IMR-90 (cell line): ENCODE data around the gene STAT5B. TPM values are rescaled to one million over a fixed set of nuclear protein-coding genes. Genes with fewer than 3 reads are reported as not detected.

Experiments used
- ATAC-seq: fragments of 200-7000 bp; cut with Tn5 transposase; 2 replicates; pipeline ENCODE4 v1.9.1; 2020; ENCODE audit warnings: low read depth, mild to moderate bottlenecking, moderate library complexity
- BruUV-seq: library from RNA; stranded (reverse); fragments of 400-500 nt; replicated peaks from 2 replicates; lab custom pipeline; 2021; lab: Mats Ljungman, UMichigan
- CTCF ChIA-PET: fragments of 300-600 bp; formaldehyde crosslinking; extraction: SDS; loops from one replicate; lab custom pipeline; 2021; ENCODE audit warnings: antibody characterized with exemption; lab: Yijun Ruan, JAX
- POLR2A ChIA-PET: fragments of 300-600 bp; sonication (Branson Sonifier 250); formaldehyde crosslinking; loops from one replicate; lab custom pipeline; 2022; ENCODE audit warnings: antibody characterized with exemption; ENCODE audit not compliant: unreplicated experiment; lab: Charles Lee
- DNase-seq: peaks from one replicate; pipeline ENCODE4 v3.0.0; 2013
- H2AFZ ChIP-seq: replicated peaks from 2 replicates; pipeline ENCODE3; 2013; ENCODE audit warnings: low read length, mild to moderate bottlenecking; ENCODE audit not compliant: poor library complexity
- H2AK5ac ChIP-seq: 2 replicates; pipeline ENCODE4 v1.6.1; 2013; ENCODE audit warnings: low read depth, low read length, inconsistent platforms
- H2AK9ac ChIP-seq: replicated peaks from 2 replicates; pipeline ENCODE3; 2013; ENCODE audit warnings: mild to moderate bottlenecking, low read depth, low read length, moderate library complexity; ENCODE audit not compliant: poor library complexity
- H2BK120ac ChIP-seq: 2 replicates; pipeline ENCODE4 v1.6.1; 2013; ENCODE audit warnings: low read depth, low read length, inconsistent platforms
- H2BK15ac ChIP-seq: 3 replicates; pipeline ENCODE4 v1.6.1; 2013; ENCODE audit warnings: low read depth, low read length, inconsistent platforms
- H2BK20ac ChIP-seq: 2 replicates; pipeline ENCODE4 v1.6.1; 2013; ENCODE audit warnings: low read depth, mild to moderate bottlenecking, inconsistent platforms, low read length, moderate library complexity
- H2BK5ac ChIP-seq: 2 replicates; pipeline ENCODE4 v1.6.1; 2013; ENCODE audit warnings: mild to moderate bottlenecking, low read depth, low read length, inconsistent platforms; ENCODE audit not compliant: poor library complexity, severe bottlenecking
- H3K14ac ChIP-seq: replicated peaks from 2 replicates; pipeline ENCODE4 v1.6.1; 2013; ENCODE audit warnings: low read depth, low read length, inconsistent platforms
- H3K18ac ChIP-seq: 2 replicates; pipeline ENCODE4 v1.6.1; 2013; ENCODE audit warnings: low read depth, low read length, control low read depth
- H3K23ac ChIP-seq: 2 replicates; pipeline ENCODE4 v1.6.1; 2013; ENCODE audit warnings: low read depth, low read length, inconsistent platforms
- H3K27ac ChIP-seq: 2 replicates; pipeline ENCODE4 v1.5.1; 2013; ENCODE audit warnings: mild to moderate bottlenecking, control low read depth, low read length; ENCODE audit not compliant: insufficient read depth
- H3K27me3 ChIP-seq: 2 replicates; pipeline ENCODE4 v1.6.1; 2013; ENCODE audit warnings: low read length; ENCODE audit not compliant: control insufficient read depth, insufficient read depth
- H3K36me3 ChIP-seq: 2 replicates; pipeline ENCODE4 v1.6.1; 2013; ENCODE audit warnings: low read length, mixed read lengths; ENCODE audit not compliant: control insufficient read depth, insufficient read depth
- H3K4ac ChIP-seq: 2 replicates; pipeline ENCODE4 v1.6.1; 2013; ENCODE audit warnings: low read depth, low read length, inconsistent platforms
- H3K4me1 ChIP-seq: 2 replicates; pipeline ENCODE4 v1.6.1; 2013; ENCODE audit warnings: low read length, mixed read lengths; ENCODE audit not compliant: control insufficient read depth, insufficient read depth
- H3K4me2 ChIP-seq: 2 replicates; pipeline ENCODE4 v1.6.1; 2013; ENCODE audit warnings: low read depth, mild to moderate bottlenecking, control low read depth, low read length, moderate library complexity
- H3K4me3 ChIP-seq: 2 replicates; pipeline ENCODE4 v1.5.1; 2013; ENCODE audit warnings: low read depth, mild to moderate bottlenecking, control low read depth, low read length, moderate library complexity; ENCODE audit not compliant: insufficient read depth
- H3K56ac ChIP-seq: 2 replicates; pipeline ENCODE4 v1.6.1; 2013; ENCODE audit warnings: low read length, inconsistent platforms; ENCODE audit not compliant: insufficient read depth; ENCODE audit errors: extremely low read depth
- H3K79me1 ChIP-seq, 2 experiments: 2 replicates each; pipeline ENCODE4 v1.6.1; 2013; ENCODE audit warnings: low read length in 2 of 2, inconsistent platforms in 1 of 2, low read depth in 1 of 2
- H3K9ac ChIP-seq: 2 replicates; pipeline ENCODE4 v1.6.1; 2013; ENCODE audit warnings: low read depth, low read length, control low read depth
- H3K9me1 ChIP-seq: 2 replicates; pipeline ENCODE4 v1.6.1; 2013; ENCODE audit warnings: low read length, inconsistent platforms; ENCODE audit not compliant: insufficient read depth
- H3K9me3 ChIP-seq: 2 replicates; pipeline ENCODE4 v1.6.1; 2013; ENCODE audit warnings: low read length; ENCODE audit not compliant: control insufficient read depth, insufficient read depth
- H4K20me1 ChIP-seq: 2 replicates; pipeline ENCODE4 v1.6.1; 2013; ENCODE audit warnings: low read length, inconsistent platforms; ENCODE audit not compliant: insufficient read depth
- H4K5ac ChIP-seq: 2 replicates; pipeline ENCODE4 v1.6.1; 2013; ENCODE audit warnings: mild to moderate bottlenecking, low read depth, low read length, control low read depth
- H4K8ac ChIP-seq, 2 experiments: 2 replicates each; pipeline ENCODE4 v1.6.1; 2013; ENCODE audit warnings: low read depth in 2 of 2, low read length in 2 of 2, control low read depth in 1 of 2, inconsistent platforms in 1 of 2
- H4K91ac ChIP-seq: 2 replicates; pipeline ENCODE4 v1.6.1; 2013; ENCODE audit warnings: low read depth, low read length, inconsistent platforms; ENCODE audit not compliant: insufficient read depth
- BHLHE40 ChIP-seq: fragments of 150-350 bp; IDR thresholded peaks from 2 replicates; pipeline ENCODE4 v1.6.1; 2016; ENCODE audit warnings: mild to moderate bottlenecking, low read depth, low read length
- CEBPB ChIP-seq: IDR thresholded peaks from 2 replicates; pipeline ENCODE4 v1.6.1; 2012; ENCODE audit warnings: low read depth, low read length, improper control_type of control experiment
- CHD1 ChIP-seq: IDR thresholded peaks from 2 replicates; pipeline ENCODE4 v1.6.1; 2012; ENCODE audit warnings: low read depth, low read length, improper control_type of control experiment
- FOS ChIP-seq: fragments of 150-350 bp; IDR thresholded peaks from 2 replicates; pipeline ENCODE4 v1.6.1; 2016; ENCODE audit warnings: low read depth, low read length
- MAFK ChIP-seq: IDR thresholded peaks from 2 replicates; pipeline ENCODE4 v1.6.1; 2012; ENCODE audit warnings: low read depth, low read length, improper control_type of control experiment
- MAZ ChIP-seq: IDR thresholded peaks from 2 replicates; pipeline ENCODE4 v1.6.1; 2012; ENCODE audit warnings: low read depth, mild to moderate bottlenecking, low read length, improper control_type of control experiment, moderate library complexity, borderline replicate concordance
- MXI1 ChIP-seq: IDR thresholded peaks from 2 replicates; pipeline ENCODE4 v1.6.1; 2012; ENCODE audit warnings: low read depth, mild to moderate bottlenecking, low read length, moderate library complexity, borderline replicate concordance
- NFE2L2 ChIP-seq: fragments of 150-350 bp; IDR thresholded peaks from 2 replicates; pipeline ENCODE4 v1.6.1; 2016; ENCODE audit warnings: low read depth, mild to moderate bottlenecking, low read length
- POLR2A ChIP-seq: IDR thresholded peaks from 2 replicates; pipeline ENCODE4 v1.6.1; 2012; ENCODE audit warnings: mild to moderate bottlenecking, low read depth, low read length
- RAD21 ChIP-seq: IDR thresholded peaks from 2 replicates; pipeline ENCODE4 v1.6.1; 2012; ENCODE audit warnings: low read length, improper control_type of control experiment
- RCOR1 ChIP-seq: IDR thresholded peaks from 2 replicates; pipeline ENCODE4 v1.6.1; 2012; ENCODE audit warnings: mild to moderate bottlenecking, low read length, improper control_type of control experiment; ENCODE audit not compliant: insufficient replicate concordance
- RFX5 ChIP-seq: IDR thresholded peaks from 2 replicates; pipeline ENCODE4 v1.8.0; 2012; ENCODE audit warnings: low read depth, mild to moderate bottlenecking, low read length, moderate library complexity
- SMC3 ChIP-seq: fragments of 150-350 bp; IDR thresholded peaks from 2 replicates; pipeline ENCODE4 v1.6.1; 2016; ENCODE audit warnings: low read depth, mild to moderate bottlenecking, antibody characterized with exemption, low read length, moderate library complexity
- WGBS, 2 experiments: methylation state at CpG; one replicate each; pipeline versions ENCODE4 v1.1.5 to v1.1.7; 2013; ENCODE audit warnings: missing lambda C conversion rate in 2 of 2; ENCODE audit not compliant: insufficient read length in 1 of 2; ENCODE audit errors: extremely low coverage in 2 of 2; 5-methylcytosine and 5-hydroxymethylcytosine counted together
- dilution Hi-C: fragments of 300-500 bp; cut with HindIII; formaldehyde crosslinking; loops from one replicate; pipeline ENCODE4 v1.14.3; 2018; ENCODE audit warnings: low sequenced_read_pairs; ENCODE audit not compliant: unreplicated experiment
- in situ Hi-C: fragments of 300-500 bp; cut with MboI; formaldehyde crosslinking; loops from 3 replicates; pipeline ENCODE4 v1.14.3; 2019; ENCODE audit warnings: low sequenced_read_pairs, inconsistent platforms, mixed read lengths
- intact Hi-C: fragments of 100-400 bp; cut with micrococcal nuclease; formaldehyde crosslinking; loops from 2 replicates; pipeline ENCODE4 v1.10.0; 2022
- polyA plus RNA-seq, 3 experiments: library from polyadenylated mRNA; depleted of rRNA; stranded (reverse); fragments of >200 nt; gene quantifications; 2 replicates each; pipeline ENCODE4 v1.2.3, GENCODE V29; 2012; ENCODE audit warnings: low replicate concordance in 1 of 3
- total RNA-seq: library from RNA; depleted of rRNA; stranded (reverse); fragments of >200 nt; gene quantifications from 2 replicates; pipeline ENCODE4 v1.2.3, GENCODE V29; 2012
- TF ChIP-seq, protein P1 (sequence below): fragments of 150-350 bp; IDR thresholded peaks from 2 replicates; pipeline ENCODE4 v1.6.1; 2017; ENCODE audit warnings: mild to moderate bottlenecking, antibody characterized with exemption, low read length, low read depth
- TF ChIP-seq, protein P2 (sequence below): fragments of 150-350 bp; IDR thresholded peaks from 2 replicates; pipeline ENCODE4 v1.6.1; 2016; ENCODE audit warnings: low read depth, mild to moderate bottlenecking, low read length, moderate library complexity, borderline replicate concordance
- TF ChIP-seq, protein P3 (sequence below): conservative IDR thresholded peaks from 2 replicates; pipeline ENCODE4 v1.5.1; 2012; ENCODE audit warnings: mild to moderate bottlenecking, low read depth, low read length, improper control_type of control experiment

The STAT5B gene
- total and polyA plus RNA-seq, 2 of the 4 experiments (the other 2 are of a cell fraction), result 24.4 to 29.6 TPM

DNA sequence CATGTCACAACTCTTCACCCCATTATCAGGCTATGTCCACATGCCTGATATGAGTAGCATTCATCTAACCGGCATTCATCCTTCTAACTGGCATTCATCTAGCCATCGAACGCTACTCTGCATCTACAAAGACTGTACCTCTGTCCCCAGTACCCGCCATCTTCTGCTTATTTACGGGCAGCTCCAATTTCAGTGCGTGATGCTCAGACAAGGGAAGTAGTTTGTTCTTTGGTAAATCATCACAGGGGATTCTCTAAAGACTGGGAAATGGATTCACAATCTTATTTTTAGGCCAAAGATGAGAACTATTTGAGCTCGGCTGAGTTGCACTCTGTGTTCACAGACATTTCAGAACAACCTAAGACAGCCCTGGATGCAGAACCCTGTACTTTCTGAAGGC, 39.4 kb downstream of the STAT5B start:
- no peaks in the 10 kb centered on the region for H3K27me3 ChIP-seq
- ChIA-PET POLR2A (interaction anchor here (0.6 kb wide), 1 partner anchor 75 kb away, joined by 3 read pairs; no protein-coding TSS in a partner anchor), CTCF (interaction anchor here (0.9 kb wide), 1 partner anchor 14 kb away, joined by 3 read pairs; no protein-coding TSS in a partner anchor)
- peaks cover 4% of the 10 kb centered on the region; the same call in 1 of the 2 replicates for H3K9me1 ChIP-seq
- no peak for TF ChIP-seq SMC3
- TF ChIP-seq CHD1, result no peak
- TF ChIP-seq, protein P1, sequence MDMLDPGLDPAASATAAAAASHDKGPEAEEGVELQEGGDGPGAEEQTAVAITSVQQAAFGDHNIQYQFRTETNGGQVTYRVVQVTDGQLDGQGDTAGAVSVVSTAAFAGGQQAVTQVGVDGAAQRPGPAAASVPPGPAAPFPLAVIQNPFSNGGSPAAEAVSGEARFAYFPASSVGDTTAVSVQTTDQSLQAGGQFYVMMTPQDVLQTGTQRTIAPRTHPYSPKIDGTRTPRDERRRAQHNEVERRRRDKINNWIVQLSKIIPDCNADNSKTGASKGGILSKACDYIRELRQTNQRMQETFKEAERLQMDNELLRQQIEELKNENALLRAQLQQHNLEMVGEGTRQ, result no peak
- TF ChIP-seq, protein P2, sequence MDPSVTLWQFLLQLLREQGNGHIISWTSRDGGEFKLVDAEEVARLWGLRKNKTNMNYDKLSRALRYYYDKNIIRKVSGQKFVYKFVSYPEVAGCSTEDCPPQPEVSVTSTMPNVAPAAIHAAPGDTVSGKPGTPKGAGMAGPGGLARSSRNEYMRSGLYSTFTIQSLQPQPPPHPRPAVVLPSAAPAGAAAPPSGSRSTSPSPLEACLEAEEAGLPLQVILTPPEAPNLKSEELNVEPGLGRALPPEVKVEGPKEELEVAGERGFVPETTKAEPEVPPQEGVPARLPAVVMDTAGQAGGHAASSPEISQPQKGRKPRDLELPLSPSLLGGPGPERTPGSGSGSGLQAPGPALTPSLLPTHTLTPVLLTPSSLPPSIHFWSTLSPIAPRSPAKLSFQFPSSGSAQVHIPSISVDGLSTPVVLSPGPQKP, result no peak
- no peak for TF ChIP-seq BHLHE40
- TF ChIP-seq, protein P3, sequence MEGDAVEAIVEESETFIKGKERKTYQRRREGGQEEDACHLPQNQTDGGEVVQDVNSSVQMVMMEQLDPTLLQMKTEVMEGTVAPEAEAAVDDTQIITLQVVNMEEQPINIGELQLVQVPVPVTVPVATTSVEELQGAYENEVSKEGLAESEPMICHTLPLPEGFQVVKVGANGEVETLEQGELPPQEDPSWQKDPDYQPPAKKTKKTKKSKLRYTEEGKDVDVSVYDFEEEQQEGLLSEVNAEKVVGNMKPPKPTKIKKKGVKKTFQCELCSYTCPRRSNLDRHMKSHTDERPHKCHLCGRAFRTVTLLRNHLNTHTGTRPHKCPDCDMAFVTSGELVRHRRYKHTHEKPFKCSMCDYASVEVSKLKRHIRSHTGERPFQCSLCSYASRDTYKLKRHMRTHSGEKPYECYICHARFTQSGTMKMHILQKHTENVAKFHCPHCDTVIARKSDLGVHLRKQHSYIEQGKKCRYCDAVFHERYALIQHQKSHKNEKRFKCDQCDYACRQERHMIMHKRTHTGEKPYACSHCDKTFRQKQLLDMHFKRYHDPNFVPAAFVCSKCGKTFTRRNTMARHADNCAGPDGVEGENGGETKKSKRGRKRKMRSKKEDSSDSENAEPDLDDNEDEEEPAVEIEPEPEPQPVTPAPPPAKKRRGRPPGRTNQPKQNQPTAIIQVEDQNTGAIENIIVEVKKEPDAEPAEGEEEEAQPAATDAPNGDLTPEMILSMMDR, result no peak
- TF ChIP-seq MAFK, result no peak
- TF ChIP-seq RCOR1, result no peak
- no peak for TF ChIP-seq RAD21
- no peak for TF ChIP-seq MAZ
- no peak for TF ChIP-seq FOS
- TF ChIP-seq MXI1, result no peak
- TF ChIP-seq CEBPB, result no peak
- no peak for TF ChIP-seq POLR2A
- TF ChIP-seq NFE2L2, result no peak
- no peak for TF ChIP-seq RFX5
- no peak overlapping the region for H3K27ac ChIP-seq
- H4K20me1 ChIP-seq, result peaks cover 28% of the 10 kb centered on the region
- H3K36me3 ChIP-seq, result peaks cover 1% of the 10 kb centered on the region; the same call in 1 of the 2 replicates
- H4K8ac ChIP-seq, result no peak overlapping the region
- no peak overlapping the region for H2BK20ac ChIP-seq
- no peak overlapping the region for H3K4ac ChIP-seq
- DNase-seq (no peak), ATAC-seq (no peak)
- no peaks in the 10 kb centered on the region; the same call in 1 of the 2 replicates for H3K4me1 ChIP-seq
- H3K56ac ChIP-seq, result no peak overlapping the region
- H3K14ac ChIP-seq, result 0 out of 2 replicates have a peak overlapping the region, but pooled peaks have one; percentile 2
- in situ Hi-C loops (no loop called here), intact Hi-C loops (no loop called here), dilution Hi-C loops (no loop called here)
- no peak overlapping the region for H3K4me2 ChIP-seq
- H3K4me3 ChIP-seq, result no peak overlapping the region
- no peak overlapping the region for H4K5ac ChIP-seq
- no peak overlapping the region for H2BK5ac ChIP-seq
- H3K18ac ChIP-seq, result no peak overlapping the region
- H3K23ac ChIP-seq, result no peak overlapping the region
- no peaks in the 10 kb centered on the region for H3K9me3 ChIP-seq
- no peak overlapping the region for H2BK120ac ChIP-seq
- BruUV-seq, result no TSS peak
- H2BK15ac ChIP-seq, result no peak overlapping the region
- WGBS, 2 experiments, result 93% methylated on average over 2 of the region's 7 CpGs; no CpG with 5 or more reads in 1 of the 2 experiments
- H2AK9ac ChIP-seq, result peak overlapping the region; percentile 28
- no peak overlapping the region for H4K91ac ChIP-seq
- no peak overlapping the region for H3K9ac ChIP-seq
- H2AK5ac ChIP-seq, result no peak overlapping the region
- no peak overlapping the region for H2AFZ ChIP-seq
- peaks cover 26 to 72% of the 10 kb centered on the region in 2 experiments for H3K79me1 ChIP-seq
